GM12878 (cell line): ENCODE measurements around the gene RSPO4.

Experiments used
- CREM ChIP-seq: IDR thresholded peaks from 2 replicates; pipeline ENCODE4 v1.6.1; 2014; ENCODE audit warnings: antibody characterized with exemption, low read depth
- EP300 ChIP-seq, 2 experiments: fragments of 150-350 bp in 1 of 2; IDR thresholded peaks; 2 replicates each; pipeline ENCODE4 v1.6.1; 2011 to 2012; ENCODE audit warnings: low read depth in 2 of 2, low read length in 2 of 2, borderline replicate concordance in 1 of 2, improper control_type of control experiment in 1 of 2, inconsistent platforms in 1 of 2; ENCODE audit not compliant: control insufficient read depth in 1 of 2
- HDAC6 ChIP-seq: fragments of 200-600 bp; sonication (generic); IDR thresholded peaks from one replicate; pipeline ENCODE4 v1.8.0; 2017; ENCODE audit warnings: antibody characterized with exemption; ENCODE audit not compliant: unreplicated experiment
- JUNB ChIP-seq: IDR thresholded peaks from 2 replicates; pipeline ENCODE4 v1.6.1; 2016; ENCODE audit warnings: antibody characterized with exemption, mild to moderate bottlenecking
- NFYA ChIP-seq: IDR thresholded peaks from 2 replicates; pipeline ENCODE4 v1.6.1; 2011; ENCODE audit warnings: low read depth, mild to moderate bottlenecking, low read length, improper control_type of control experiment, borderline replicate concordance
- POLR2A ChIP-seq: IDR thresholded peaks from 2 replicates; pipeline ENCODE4 v1.6.1; 2011; ENCODE audit warnings: low read depth, mild to moderate bottlenecking, low read length
- RFX5 ChIP-seq: IDR thresholded peaks from 2 replicates; pipeline ENCODE4 v1.6.1; 2011; ENCODE audit warnings: low read depth, low read length, improper control_type of control experiment
- ZZZ3 ChIP-seq: IDR thresholded peaks from 2 replicates; pipeline ENCODE4 v1.6.1; 2011; ENCODE audit warnings: low read depth; ENCODE audit not compliant: control insufficient read depth, insufficient read length
- TF ChIP-seq, protein P1 (sequence below), 3 experiments: IDR thresholded peaks in 2 of 3; conservative IDR thresholded peaks in 1 of 3; 2 replicates each; pipeline ENCODE4 v1.5.1; 2011; ENCODE audit warnings: low read depth in 3 of 3, low read length in 3 of 3, mild to moderate bottlenecking in 3 of 3, control low read depth in 2 of 3, moderate library complexity in 2 of 3, inconsistent platforms in 1 of 3, mixed read lengths in 1 of 3; ENCODE audit not compliant: control insufficient read depth in 2 of 3, insufficient read depth in 1 of 3; ENCODE audit errors: extremely low read depth in 1 of 3
- TF ChIP-seq, protein P2 (sequence below): fragments of 450-650 bp; IDR thresholded peaks from 2 replicates; pipeline ENCODE4 v1.6.1; 2018; ENCODE audit warnings: borderline replicate concordance, mild to moderate bottlenecking; ENCODE audit not compliant: partially characterized antibody
- TF ChIP-seq, protein P3 (sequence below): fragments of 450-650 bp; IDR thresholded peaks from 2 replicates; pipeline ENCODE4 v1.6.1; 2016; ENCODE audit warnings: mild to moderate bottlenecking

DNA sequence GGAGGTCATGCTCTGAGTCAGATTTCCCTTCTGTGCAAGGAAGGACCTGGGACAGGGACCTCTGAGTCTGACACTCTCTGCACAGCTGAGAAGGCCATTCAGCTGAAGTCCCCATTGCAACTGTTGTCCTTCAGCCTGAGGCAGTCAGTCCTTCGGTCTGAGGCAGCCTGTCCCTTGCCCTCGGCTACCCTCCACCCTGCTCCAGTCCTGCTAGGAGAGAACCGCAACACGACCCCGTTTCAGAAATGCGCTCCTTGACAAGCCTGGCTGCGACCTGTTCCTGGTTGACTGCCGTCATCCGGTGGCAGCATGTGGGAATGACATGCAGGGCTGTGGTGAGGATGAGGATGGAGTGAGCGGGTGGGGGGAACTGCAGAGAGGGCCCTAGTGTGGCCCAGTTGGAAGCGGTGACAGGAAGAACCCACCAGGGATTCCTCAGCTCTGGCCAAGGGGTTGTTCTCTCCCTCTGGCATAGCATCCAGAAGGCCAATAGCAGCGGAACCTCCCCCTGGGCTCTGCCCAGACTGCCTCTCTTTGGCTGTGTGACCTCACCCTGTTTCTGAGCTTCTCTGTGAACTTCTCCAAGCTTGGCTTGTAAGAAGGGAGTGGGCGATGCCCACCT is 45.7 kb downstream of the RSPO4 start:
- TF ChIP-seq EP300 (IDR thresholded peaks at IDR 0.05; ENCODE audit: borderline replicate concordance in 1 of 2, control insufficient read depth in 1 of 2, low read depth in 2 of 2, low read length in 2 of 2): no peak
- TF ChIP-seq, protein P1, sequence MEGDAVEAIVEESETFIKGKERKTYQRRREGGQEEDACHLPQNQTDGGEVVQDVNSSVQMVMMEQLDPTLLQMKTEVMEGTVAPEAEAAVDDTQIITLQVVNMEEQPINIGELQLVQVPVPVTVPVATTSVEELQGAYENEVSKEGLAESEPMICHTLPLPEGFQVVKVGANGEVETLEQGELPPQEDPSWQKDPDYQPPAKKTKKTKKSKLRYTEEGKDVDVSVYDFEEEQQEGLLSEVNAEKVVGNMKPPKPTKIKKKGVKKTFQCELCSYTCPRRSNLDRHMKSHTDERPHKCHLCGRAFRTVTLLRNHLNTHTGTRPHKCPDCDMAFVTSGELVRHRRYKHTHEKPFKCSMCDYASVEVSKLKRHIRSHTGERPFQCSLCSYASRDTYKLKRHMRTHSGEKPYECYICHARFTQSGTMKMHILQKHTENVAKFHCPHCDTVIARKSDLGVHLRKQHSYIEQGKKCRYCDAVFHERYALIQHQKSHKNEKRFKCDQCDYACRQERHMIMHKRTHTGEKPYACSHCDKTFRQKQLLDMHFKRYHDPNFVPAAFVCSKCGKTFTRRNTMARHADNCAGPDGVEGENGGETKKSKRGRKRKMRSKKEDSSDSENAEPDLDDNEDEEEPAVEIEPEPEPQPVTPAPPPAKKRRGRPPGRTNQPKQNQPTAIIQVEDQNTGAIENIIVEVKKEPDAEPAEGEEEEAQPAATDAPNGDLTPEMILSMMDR (IDR thresholded peaks at IDR 0.05 in 2 of 3, conservative IDR thresholded peaks at IDR 0.05 in 1 of 3; ENCODE audit: control insufficient read depth in 2 of 3, extremely low read depth in 1 of 3, insufficient read depth in 1 of 3, low read depth in 3 of 3, low read length in 3 of 3): peak; percentile 97 to 99 (median 98)
- TF ChIP-seq JUNB: no peak
- no peak for TF ChIP-seq POLR2A
- TF ChIP-seq, protein P2, sequence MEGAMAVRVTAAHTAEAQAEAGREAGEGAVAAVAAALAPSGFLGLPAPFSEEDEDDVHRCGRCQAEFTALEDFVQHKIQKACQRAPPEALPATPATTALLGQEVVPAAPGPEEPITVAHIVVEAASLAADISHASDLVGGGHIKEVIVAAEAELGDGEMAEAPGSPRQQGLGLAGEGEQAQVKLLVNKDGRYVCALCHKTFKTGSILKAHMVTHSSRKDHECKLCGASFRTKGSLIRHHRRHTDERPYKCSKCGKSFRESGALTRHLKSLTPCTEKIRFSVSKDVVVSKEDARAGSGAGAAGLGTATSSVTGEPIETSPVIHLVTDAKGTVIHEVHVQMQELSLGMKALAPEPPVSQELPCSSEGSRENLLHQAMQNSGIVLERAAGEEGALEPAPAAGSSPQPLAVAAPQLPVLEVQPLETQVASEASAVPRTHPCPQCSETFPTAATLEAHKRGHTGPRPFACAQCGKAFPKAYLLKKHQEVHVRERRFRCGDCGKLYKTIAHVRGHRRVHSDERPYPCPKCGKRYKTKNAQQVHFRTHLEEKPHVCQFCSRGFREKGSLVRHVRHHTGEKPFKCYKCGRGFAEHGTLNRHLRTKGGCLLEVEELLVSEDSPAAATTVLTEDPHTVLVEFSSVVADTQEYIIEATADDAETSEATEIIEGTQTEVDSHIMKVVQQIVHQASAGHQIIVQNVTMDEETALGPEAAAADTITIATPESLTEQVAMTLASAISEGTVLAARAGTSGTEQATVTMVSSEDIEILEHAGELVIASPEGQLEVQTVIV: no peak
- no peak for TF ChIP-seq HDAC6
- TF ChIP-seq NFYA: no peak
- TF ChIP-seq RFX5: no peak
- TF ChIP-seq, protein P3, sequence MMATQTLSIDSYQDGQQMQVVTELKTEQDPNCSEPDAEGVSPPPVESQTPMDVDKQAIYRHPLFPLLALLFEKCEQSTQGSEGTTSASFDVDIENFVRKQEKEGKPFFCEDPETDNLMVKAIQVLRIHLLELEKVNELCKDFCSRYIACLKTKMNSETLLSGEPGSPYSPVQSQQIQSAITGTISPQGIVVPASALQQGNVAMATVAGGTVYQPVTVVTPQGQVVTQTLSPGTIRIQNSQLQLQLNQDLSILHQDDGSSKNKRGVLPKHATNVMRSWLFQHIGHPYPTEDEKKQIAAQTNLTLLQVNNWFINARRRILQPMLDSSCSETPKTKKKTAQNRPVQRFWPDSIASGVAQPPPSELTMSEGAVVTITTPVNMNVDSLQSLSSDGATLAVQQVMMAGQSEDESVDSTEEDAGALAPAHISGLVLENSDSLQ: no peak
- no peak for TF ChIP-seq CREM
- no peak for TF ChIP-seq ZZZ3
